Psoas muscle (tissue), 8 donors: ENCODE results near the gene LALBA. TPM values are rescaled to one million over a fixed set of nuclear protein-coding genes. Genes with fewer than 3 reads are reported as not detected.
"Not testable (repeated sequence)": the region's sequence is repeated elsewhere in the genome, so short reads cannot be mapped to it uniquely, and the experiment has no call there.

Experiments
- ATAC-seq, 4 donors: fragments of 200-7000 bp; cut with Tn5 transposase; one replicate each; pipeline ENCODE4 v1.9.1; 2020; ENCODE audit warnings: moderate library complexity in 3 of 4, mild to moderate bottlenecking in 2 of 4
- DNase-seq, 2 donors: peaks; one replicate each; pipeline ENCODE4 v3.0.0-alpha.2; 2020
- H3K27ac ChIP-seq: fragments of 200-600 bp; one replicate; pipeline ENCODE4 v1.8.0; 2022
- H3K27me3 ChIP-seq, 3 donors: fragments of 200-600 bp in 1 of 3; one replicate each; pipeline versions ENCODE4 v1.6.1 to v1.8.0; 2013 to 2022; ENCODE audit warnings: low read length in 2 of 3, mild to moderate bottlenecking in 2 of 3, moderate library complexity in 1 of 3; ENCODE audit not compliant: insufficient read depth in 3 of 3
- H3K36me3 ChIP-seq, 2 donors: fragments of 200-600 bp in 1 of 2; one replicate each; pipeline versions ENCODE4 v1.6.1 to v1.8.0; 2013 to 2022; ENCODE audit warnings: low read depth in 1 of 2, mild to moderate bottlenecking in 1 of 2, moderate library complexity in 1 of 2; ENCODE audit not compliant: insufficient read depth in 1 of 2
- H3K4me1 ChIP-seq: fragments of 200-600 bp; one replicate; pipeline ENCODE4 v1.8.0; 2022
- H3K4me3 ChIP-seq: fragments of 200-600 bp; one replicate; pipeline ENCODE4 v1.8.0; 2022; ENCODE audit warnings: mild to moderate bottlenecking
- H3K9me3 ChIP-seq: fragments of 200-600 bp; one replicate; pipeline ENCODE4 v1.8.0; 2022
- WGBS, 3 donors: extraction: QIAGEN DNeasy Blood & Tissue Kit; methylation state at CpG; one replicate each; pipeline versions ENCODE4 v1.1.6 to v1.1.7; 2013; 5-methylcytosine and 5-hydroxymethylcytosine counted together
- intact Hi-C, 2 donors: fragments of 100-400 bp; cut with DNase I; formaldehyde crosslinking; loops; one replicate each; pipeline versions ENCODE4 v1.11.0 to v1.14.2; 2022
- polyA plus RNA-seq, 3 donors: library from polyadenylated mRNA; stranded (reverse); fragments of 200-250 nt; gene quantifications; one replicate each; pipeline ENCODE4 v1.2.3, GENCODE V29; 2013
- total RNA-seq, 4 donors: library from RNA; stranded (reverse); fragmentation: NEBNext Ultra II Directional in 2 of 4; extraction: Animal tissue kit (Norgen Biotek cat#: 25700) in 2 of 4; gene quantifications; one replicate each; pipeline versions ENCODE4 v1.2.1 to v1.2.4, GENCODE V29; 2021 to 2023
- TF ChIP-seq, protein P1 (sequence below): fragments of 200-600 bp; IDR thresholded peaks from one replicate; pipeline ENCODE4 v1.8.0; 2022; ENCODE audit warnings: antibody characterized with exemption
- donor health status: healthy with polysubstance abuse.
- donor health status: DM: no; HTN: no; CAD: no; lungs with moderate emphysema.
- donor health status: Bipolar disorder and iron deficiency.
- donor health status: healthy.
- donor health status: DM: yes; HTN: yes; CAD: no.
- donor health status: DM: no; HTN: no; CAD: no.
- donor health status: DM: no; HTN: no; CAD: no.
- donor health status: DM: yes; HTN: yes; CAD: no.

The LALBA gene
- total and polyA plus RNA-seq, 7 donors, result not detected

GRCh38 chr12:48557919-48558318 is 11.9 kb downstream of the LALBA start:
- Histone ChIP-seq H3K27ac (no peak overlapping the region), H3K9me3 (no peaks in the 10 kb centered on the region), H3K36me3 (no peaks in the 10 kb centered on the region), H3K4me1 (no peaks in the 10 kb centered on the region), H3K27me3 (peaks cover 0 to 5% (median 4%) of the 10 kb centered on the region in 3 donors), H3K4me3 (no peak overlapping the region)
- no peak for ATAC-seq
- intact Hi-C loops, result no loop called here
- TF ChIP-seq, protein P1, sequence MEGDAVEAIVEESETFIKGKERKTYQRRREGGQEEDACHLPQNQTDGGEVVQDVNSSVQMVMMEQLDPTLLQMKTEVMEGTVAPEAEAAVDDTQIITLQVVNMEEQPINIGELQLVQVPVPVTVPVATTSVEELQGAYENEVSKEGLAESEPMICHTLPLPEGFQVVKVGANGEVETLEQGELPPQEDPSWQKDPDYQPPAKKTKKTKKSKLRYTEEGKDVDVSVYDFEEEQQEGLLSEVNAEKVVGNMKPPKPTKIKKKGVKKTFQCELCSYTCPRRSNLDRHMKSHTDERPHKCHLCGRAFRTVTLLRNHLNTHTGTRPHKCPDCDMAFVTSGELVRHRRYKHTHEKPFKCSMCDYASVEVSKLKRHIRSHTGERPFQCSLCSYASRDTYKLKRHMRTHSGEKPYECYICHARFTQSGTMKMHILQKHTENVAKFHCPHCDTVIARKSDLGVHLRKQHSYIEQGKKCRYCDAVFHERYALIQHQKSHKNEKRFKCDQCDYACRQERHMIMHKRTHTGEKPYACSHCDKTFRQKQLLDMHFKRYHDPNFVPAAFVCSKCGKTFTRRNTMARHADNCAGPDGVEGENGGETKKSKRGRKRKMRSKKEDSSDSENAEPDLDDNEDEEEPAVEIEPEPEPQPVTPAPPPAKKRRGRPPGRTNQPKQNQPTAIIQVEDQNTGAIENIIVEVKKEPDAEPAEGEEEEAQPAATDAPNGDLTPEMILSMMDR, result no peak
- no peak for DNase-seq
- 81 to 86% (median 86%) methylated on average over 4 of the region's 4 CpGs for WGBS, 3 donors

DNA sequence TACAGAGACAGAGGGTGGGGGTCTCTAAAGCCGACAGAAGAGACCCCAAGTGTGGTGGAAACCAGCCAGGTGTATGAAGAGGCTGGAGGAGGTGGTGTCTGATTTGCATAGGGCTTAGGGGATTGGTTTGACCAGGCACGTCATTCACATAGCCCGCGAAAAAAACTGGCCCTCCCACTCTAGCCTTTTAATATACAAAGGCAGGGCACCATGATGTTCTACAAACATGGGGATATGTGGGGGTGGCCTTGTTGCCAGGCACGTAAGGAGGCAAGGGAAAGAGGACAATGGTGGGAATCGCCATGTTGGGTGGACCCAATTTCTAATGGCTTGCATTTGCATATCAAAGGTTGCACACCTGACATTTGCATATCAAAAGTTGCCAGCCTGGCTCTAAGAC is 13.2 kb downstream of the LALBA start:
- H3K36me3 ChIP-seq, result no peaks in the 10 kb centered on the region
- H3K4me3 ChIP-seq, result no peak overlapping the region
- ATAC-seq (no peak), DNase-seq (no peak)
- peaks cover 0 to 4% (median 0%) of the 10 kb centered on the region in 3 donors for H3K27me3 ChIP-seq
- TF ChIP-seq, protein P1, result no peak
- WGBS, 3 donors, result 70 to 73% (median 72%) methylated on average over 6 of the region's 6 CpGs
- H3K4me1 ChIP-seq, result no peaks in the 10 kb centered on the region
- intact Hi-C loops, result no loop called here
- no peak overlapping the region for H3K27ac ChIP-seq
- H3K9me3 ChIP-seq, result no peaks in the 10 kb centered on the region

- ATAC-seq, H3K9me3 ChIP-seq, H3K4me1 ChIP-seq, DNase-seq, H3K27ac ChIP-seq, H3K4me3 ChIP-seq, H3K36me3 ChIP-seq, H3K27me3 ChIP-seq, intact Hi-C loops: not testable (repeated sequence)
- WGBS, 3 donors, result 64 to 75% (median 71%) methylated on average over 10 to 11 of the region's 11 CpGs
Measured at GRCh38 chr12:48553666-48554343, 16.0 kb downstream of the LALBA start.

GRCh38 chr12:48551636-48552035 is 18.2 kb downstream of the LALBA start:
- DNase-seq, H3K9me3 ChIP-seq, H3K36me3 ChIP-seq, H3K27me3 ChIP-seq, H3K4me3 ChIP-seq, H3K4me1 ChIP-seq, H3K27ac ChIP-seq, ATAC-seq, intact Hi-C loops: not testable (repeated sequence)
- 88 to 94% (median 91%) methylated on average over 12 to 13 of the region's 13 CpGs for WGBS, 3 donors

- H3K36me3 ChIP-seq, H3K27me3 ChIP-seq, H3K9me3 ChIP-seq, intact Hi-C loops, H3K27ac ChIP-seq, ATAC-seq, DNase-seq, H3K4me1 ChIP-seq, H3K4me3 ChIP-seq: not testable (repeated sequence)
- 74 to 100% (median 100%) methylated on average over 1 to 2 of the region's 3 CpGs for WGBS, 3 donors
Measured at GRCh38 chr12:48547012-48547411, 22.8 kb downstream of the LALBA start.

- DNase-seq (no peak), ATAC-seq (no peak)
- TF ChIP-seq, protein P1, result no peak
- H3K36me3 ChIP-seq, result no peaks in the 10 kb centered on the region
- no peak overlapping the region for H3K4me3 ChIP-seq
- WGBS, 3 donors, result 54 to 64% (median 58%) methylated on average over 4 of the region's 4 CpGs
- H3K27ac ChIP-seq, result no peak overlapping the region
- intact Hi-C loops, result no loop called here
- H3K27me3 ChIP-seq, result peaks cover 0 to 6% (median 2%) of the 10 kb centered on the region in 3 donors
- H3K9me3 ChIP-seq, result peaks cover 3% of the 10 kb centered on the region
- H3K4me1 ChIP-seq, result no peaks in the 10 kb centered on the region
Measured at GRCh38 chr12:48545833-48546469, 23.9 kb downstream of the LALBA start.
